HG03095 (cell line): ENCODE results near the gene NFIC.
"Not testable (repeated sequence)": the region's sequence is repeated elsewhere in the genome, so short reads cannot be mapped to it uniquely, and the experiment has no call there.

ENCODE experiments used
- ATAC-seq: cut with Tn5 transposase; IDR thresholded peaks from one replicate; pipeline ENCODE4 v1.9.1; 2021; ENCODE audit warnings: moderate library complexity; ENCODE audit not compliant: unreplicated experiment

Gene NFIC

DNA sequence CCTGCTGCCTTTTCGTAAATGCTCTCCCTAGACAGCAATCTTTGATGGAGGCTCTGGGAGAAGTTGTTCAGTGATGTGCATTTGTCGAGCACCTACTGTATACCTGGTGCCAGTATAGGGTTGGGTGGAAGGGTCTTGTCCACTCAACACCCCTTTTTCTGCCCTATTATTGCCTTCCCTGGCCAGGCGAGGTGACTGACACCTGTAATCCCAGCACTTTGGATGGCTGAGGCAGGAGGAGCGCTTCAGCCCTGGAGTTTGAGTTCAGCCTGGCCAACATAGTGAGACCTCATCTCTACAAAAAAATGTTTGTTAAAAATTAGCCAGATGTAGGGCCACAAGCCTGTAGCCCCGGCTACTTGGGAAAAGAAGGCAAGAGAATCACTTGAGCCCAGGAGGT lies 49.3 kb downstream of the NFIC start:
- no peak for ATAC-seq

DNA sequence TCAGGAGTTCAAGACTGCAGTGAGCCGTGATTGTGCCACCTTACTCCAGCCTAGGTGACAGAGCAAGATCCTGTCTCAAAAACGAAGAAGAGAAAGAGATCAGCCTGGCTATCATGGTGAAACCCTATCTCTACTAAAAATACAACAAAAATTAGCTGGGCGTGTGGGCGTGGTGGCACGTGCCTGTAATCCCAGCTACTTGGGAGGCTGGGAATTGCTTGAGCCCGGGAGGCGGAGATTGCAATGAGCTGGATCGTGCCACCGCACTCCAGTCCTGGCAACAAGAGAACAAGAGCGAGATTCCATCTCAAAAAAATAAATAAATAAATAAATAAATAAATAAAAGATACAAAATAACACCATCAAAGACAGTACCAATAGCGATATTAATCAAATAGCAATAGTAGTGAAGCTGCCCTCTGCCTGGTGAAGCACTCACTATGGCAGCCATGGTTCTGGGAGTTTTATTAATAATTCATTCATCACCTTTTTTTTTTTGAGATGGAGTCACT lies 53.9 kb downstream of the NFIC start:
- no peak for ATAC-seq

DNA sequence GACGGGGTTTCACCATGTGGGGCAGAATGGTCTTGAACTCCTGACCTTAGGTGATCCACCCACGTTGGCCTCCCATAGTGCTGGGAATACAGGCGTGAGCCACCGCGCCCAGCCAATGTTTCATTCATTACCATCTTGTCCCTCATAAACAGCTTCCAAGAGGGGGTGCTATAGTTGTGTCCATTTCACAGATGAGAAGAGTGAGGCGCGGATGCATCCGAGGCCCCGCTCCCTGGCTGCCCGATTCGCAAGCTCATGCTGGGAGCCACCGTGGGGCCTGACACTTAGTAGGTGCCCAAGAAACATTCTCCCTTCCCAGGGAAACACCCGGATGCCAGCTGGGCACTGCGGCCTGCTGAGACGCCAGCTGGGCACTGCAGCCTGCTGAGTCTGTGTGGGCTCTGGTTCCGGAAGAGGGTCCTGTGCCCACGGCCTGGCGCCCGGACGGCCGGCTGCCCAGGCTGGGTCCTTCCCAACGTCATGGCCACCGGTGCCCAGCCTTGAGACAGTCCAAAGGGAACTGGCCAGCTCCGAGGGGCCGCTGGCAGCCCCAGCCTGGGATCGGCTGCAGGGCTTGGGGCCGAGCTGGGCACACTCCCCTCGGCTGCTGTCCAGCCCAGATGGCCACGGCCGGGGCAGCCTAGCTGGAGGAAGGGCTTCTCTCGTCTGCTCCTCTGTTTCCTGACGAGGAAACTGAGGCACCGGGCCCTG lies 54.7 kb downstream of the NFIC start:
- ATAC-seq = no peak

DNA sequence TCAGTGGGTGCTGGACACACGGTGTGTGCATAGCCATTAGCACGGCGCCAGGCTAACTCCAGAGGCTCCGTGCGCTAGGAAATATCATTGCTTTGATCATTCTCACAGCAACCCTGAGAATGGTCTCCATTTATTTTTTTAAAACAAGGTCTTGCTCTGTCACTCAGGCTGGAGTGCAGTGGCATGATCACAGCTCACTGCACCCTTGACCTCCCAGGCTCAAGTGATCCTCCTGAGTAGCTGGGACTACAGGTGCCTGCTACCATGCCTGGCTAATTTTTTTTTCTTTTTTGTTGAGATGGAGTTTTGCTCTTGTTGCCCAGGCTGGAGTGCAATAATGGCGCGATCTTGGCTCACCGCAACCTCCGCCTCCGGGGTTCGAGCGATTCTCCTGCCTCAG lies 55.3 kb downstream of the NFIC start:
- ATAC-seq = not testable (repeated sequence)

DNA sequence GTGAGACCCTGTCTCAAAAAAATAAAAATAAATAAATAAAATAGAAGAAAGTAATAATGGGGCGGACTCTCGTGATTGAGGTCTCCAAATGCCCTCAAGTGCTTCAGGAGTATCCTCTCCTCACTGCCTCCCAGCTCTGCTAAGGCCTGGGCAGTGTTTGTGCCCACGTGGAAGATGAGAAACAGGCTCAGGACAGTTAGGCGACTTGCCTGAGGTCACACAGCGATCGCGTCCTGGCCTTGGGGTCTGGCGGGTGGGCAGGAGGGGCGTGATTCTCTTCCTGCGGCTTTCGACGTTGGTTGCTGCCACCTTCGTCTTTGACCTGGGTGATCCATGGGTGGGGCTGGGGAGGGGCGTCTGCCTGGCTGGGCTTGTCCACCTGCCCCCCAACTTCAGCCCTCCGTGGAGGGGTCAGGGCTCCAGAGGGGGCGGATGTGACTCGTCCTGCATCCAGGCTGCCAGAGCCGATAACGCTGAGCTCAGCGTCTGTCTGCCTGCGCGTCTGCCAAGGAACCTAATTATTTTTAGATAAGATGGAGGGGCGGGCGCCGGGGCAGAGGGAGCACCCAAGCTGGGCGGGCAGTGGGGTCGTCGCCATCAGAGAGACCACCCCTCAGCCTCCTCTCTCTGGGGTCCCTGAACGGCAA lies 56.9 kb downstream of the NFIC start:
- no peak for ATAC-seq

GRCh38 chr19:3426433-3426832 lies 60.0 kb downstream of the NFIC start:
- no peak for ATAC-seq

DNA sequence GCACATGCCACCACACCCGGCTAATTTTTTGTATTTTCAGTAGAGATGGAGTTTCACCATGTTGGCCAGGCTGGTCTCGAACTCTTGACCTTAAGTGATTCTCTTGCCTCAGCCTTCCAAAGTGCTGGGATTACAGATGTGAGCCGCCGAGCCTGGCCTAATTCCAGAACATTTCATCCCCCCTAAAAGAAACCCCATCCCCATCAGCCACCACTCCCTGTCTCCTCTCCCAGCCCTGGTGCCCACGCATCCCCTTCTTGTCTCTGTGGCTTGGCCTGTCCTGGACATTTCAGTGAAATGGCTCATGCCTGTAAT lies 63.9 kb downstream of the NFIC start:
- ATAC-seq = not testable (repeated sequence)

DNA sequence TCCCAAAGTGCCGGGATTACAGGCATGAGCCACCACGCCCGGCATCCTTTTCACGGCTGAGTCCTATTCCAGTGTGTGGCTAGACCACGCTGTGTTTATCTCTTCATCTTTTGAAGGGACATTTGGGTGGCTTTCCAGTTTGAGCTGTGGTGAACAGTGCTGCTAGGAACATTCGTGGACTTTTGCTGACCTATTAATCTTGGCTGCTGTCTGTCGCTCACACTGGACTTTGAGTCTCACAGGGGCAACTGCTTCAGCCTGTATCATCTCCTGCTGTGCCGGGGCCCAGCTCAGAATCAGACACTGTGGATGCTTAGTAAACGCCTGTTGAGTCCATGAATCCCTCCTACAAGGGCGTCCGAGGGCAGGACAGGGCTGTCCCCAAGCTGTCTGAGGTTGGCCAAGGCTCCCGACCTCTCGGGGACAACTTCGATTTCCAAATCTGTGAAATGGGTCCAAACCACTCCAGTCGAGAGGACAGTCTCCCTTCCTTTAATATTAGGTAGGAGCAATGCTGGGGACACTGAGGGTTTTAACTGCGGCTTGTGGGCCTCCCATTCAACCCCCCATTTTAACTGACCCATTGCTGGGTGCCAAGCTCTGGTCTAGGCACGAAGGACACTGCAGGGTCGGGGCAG lies 65.5 kb downstream of the NFIC start:
- no peak for ATAC-seq

DNA sequence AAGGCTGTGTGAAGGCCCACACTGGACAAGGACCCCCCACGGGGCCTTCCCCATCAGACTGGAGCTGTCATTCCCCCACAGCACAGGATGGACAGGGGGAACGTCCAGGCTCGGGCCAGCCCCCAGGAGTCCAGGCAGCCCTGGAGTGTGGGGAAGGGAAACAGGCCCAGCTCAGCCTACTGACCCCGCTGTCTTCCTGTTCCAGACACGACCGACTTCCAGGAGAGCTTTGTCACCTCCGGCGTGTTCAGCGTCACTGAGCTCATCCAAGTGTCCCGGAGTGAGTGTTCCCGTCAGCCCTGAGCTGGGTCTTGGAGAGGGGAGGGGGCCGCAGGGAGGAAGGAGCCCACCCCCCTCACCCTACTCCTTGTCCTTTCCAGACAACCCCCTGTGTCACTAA lies 66.9 kb downstream of the NFIC start:
- no peak for ATAC-seq

DNA sequence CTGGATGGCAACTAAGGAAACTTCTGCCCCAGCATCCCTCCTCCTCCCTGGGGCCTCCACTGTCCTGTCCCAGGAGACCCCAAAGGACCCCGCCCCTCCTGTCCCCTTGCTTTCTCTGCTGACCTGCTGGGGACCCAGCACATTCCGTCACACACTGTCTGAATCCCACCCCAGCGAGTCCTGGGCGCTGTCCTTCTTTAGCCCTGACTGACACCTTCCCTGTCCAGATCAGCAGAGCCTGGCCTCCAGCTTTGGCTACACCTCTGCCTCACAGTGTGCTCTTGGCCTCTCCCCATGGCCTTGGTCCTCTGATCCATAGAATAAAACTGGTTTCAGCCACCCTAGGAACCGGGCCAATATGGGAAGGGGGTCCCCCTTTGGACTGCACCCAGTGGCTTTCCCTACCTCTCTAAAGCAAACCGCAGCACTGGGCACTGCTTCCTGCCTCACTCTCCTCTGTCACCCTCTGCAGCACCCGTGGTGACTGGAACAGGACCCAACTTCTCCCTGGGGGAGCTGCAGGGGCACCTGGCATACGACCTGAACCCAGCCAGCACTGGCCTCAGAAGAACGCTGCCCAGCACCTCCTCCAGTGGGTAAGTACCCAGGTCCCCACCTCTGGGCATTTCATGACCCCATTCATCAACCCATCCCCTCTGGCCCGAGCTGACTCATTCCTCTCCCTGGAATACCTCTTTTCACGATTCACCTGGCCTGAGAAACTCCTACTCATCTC lies 67.6 kb downstream of the NFIC start:
- ATAC-seq = no peak

GRCh38 chr19:3434630-3435553 lies 68.5 kb downstream of the NFIC start:
- peak; percentile 72 for ATAC-seq

- ATAC-seq = no peak
These were observed 73.7 kb downstream of the NFIC start for GRCh38 chr19:3440082-3440481.

DNA sequence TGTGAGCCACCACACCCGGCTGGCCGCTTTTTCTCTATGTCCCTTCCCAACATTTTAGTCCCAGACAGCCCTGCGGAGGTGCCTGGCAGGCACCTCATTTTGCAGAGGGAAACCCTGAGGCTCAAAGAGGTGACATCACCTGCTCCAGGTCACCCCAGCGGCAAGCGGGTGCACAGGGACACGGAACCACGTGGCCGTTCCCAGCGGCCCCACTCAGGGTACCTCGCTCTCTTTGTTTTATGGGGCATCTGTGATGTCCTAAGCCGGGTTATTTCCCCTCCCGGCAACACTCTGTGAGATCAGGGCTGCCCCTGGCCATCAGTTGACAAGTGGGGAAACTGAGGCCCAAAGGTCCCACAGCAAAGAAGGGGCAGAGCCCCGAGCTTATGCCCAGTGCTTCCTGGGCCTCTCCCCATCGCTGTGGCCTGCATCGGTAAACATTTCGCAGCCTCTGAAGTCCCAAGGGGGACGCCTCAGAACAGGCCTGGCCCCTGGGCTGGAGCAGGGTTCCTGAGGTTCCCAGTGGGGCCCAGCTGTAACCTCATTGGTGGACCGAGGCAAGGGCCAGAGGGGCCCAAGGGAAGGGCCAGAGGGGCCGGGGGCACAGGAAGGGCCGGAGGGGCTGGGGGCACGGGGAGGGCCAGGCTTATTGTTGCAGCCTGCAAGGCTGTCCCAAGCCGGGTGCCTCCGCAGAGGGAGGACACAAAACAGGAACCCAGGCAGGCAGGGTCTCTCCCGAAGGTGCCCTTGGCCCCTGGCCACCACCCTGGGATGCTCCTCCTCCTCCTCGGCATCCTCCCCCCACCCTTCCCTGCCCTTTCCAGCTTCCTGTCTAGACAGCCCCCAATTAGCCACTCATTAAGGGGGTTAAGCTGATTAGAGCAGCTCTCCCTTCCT lies 75.0 kb downstream of the NFIC start:
- no peak for ATAC-seq

- no peak for ATAC-seq
These were observed 75.6 kb downstream of the NFIC start for GRCh38 chr19:3441986-3442329.

DNA sequence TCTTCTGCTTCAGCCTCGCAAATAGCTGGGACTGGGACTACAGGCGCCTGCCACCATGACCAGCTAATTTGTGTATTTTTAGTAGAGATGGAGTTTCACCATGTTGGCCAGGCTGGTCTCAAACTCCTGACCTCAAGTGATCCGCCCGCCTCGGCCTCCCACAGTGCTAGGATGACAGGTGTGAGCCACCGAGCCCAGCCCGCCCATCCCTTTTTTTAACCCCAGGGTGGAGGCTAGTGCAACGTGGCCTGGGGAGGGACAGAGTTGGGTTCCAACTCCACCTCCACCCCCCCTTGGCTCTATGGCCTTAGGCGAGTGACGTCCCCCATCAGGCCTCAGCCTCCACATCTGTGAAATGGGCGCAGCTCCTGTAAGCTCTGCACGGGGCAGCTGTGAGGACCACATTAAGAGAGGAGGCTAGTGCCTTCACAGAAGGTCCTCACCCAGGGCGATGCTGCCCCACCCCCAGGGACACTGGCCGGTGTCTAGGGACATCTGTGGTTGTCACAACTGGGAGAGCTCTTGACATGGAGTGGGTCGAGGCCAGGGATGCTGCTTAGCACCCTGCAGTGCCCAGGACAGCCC lies 76.2 kb downstream of the NFIC start:
- no peak for ATAC-seq

DNA sequence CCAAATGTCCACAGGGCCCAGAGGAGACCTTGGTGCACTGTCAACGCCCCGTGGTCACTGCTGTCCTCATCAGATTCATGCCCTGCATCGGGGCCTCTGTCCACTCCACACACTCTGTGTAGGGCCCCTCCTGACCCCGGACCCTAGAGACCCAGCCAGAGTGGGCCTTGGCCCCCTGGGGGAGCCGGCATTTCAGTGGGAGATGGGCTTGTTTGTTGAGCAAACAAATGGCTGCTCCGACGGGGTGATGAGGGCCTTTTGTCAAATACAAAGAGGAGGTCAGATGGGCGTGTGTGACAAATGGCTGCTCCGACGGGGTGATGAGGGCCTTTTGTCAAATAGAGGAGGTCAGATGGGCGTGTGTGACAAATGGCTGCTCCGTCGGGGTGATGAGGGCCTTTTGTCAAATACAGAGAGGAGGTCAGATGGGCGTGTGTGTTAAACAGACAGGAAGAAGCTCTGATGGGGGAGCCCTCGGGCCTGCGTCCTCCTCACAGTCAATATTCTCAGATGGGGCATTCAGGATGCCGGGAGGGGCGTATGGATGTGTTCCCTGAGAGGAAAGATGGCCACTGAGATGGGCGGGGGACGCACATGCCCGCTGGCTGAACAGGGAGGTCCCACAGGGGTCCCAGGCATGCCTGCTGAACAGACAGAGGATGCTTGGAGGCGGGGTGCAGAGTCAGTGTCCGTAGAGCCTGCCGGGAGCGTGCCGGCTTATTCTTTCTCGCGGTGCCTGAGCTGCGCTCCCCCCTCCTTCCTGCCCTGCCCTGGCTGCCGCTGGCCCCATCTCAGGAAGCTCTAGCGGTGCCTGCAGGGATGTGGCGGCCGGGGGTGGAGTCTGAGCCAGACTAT lies 77.7 kb downstream of the NFIC start:
- no peak for ATAC-seq

DNA sequence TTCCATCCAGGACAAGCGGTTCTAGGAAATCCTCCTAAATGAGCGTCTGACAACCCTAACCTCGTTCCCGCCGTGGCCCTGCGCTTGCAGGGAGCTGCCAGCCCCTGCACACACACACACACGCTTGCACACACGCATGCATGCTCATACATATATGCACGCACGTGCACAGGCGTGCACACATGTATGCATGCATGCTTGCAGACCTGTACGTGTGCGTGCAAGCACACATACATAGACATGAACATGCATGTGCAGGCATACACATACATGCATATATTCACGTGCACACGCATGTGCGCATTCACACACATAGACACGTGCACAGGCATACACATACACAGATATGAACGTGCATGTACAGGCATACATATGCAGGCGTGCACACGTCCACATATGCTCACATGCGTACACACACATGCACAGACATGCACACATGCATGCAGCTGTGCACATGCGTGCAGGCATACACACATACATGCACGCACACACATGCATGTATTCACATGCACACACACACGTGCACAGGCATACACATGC lies 78.4 kb downstream of the NFIC start:
- ATAC-seq = no peak

DNA sequence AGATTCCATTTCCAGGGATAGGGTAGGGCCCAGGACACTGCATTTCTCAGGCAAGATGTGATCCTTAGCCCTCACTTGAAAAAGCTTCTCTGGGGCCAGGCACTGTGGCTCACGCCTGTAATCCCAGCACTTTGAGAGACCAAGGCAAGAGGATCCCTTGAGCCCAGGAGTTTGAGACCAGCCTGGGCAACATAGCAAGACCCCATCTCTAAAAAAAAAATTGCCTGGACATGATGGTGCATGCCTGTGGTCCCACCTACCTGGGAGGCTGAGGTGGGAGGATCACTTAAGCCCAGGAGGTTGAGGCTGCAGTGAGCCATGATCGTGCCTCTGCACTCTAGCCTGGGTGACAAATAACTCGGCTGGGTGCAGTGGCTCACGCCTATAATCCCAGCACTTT lies 80.3 kb downstream of the NFIC start:
- not testable (repeated sequence) for ATAC-seq
